T-helper 1 cell treated with Interleukin-12 subunit alpha and Interleukin-12 subunit beta and Interleukin-4 antibody, amounts not matched to agents 30 μg/mL and 1 μg/mL, for 36 hours (primary cell): ENCODE measurements around the gene LRFN4.

Experiments
- H3K27ac Mint-ChIP-seq: one replicate; pipeline ENCODE4 v1.8.0; 2021; ENCODE audit warnings: mild to moderate bottlenecking, mixed read lengths
- H3K27me3 Mint-ChIP-seq: one replicate; pipeline ENCODE4 v1.8.0; 2021; ENCODE audit warnings: low read depth, mixed read lengths
- H3K36me3 Mint-ChIP-seq: one replicate; pipeline ENCODE4 v1.8.0; 2021; ENCODE audit warnings: low read depth, mixed read lengths
- H3K4me1 Mint-ChIP-seq: one replicate; pipeline ENCODE4 v1.8.0; 2021; ENCODE audit warnings: low read depth, mixed read lengths
- H3K4me3 Mint-ChIP-seq: one replicate; pipeline ENCODE4 v1.8.0; 2021; ENCODE audit warnings: mild to moderate bottlenecking, moderate library complexity, mixed read lengths
- H3K9me3 Mint-ChIP-seq: one replicate; pipeline ENCODE4 v1.8.0; 2021; ENCODE audit warnings: mixed read lengths

The LRFN4 gene

GRCh38 chr11:66902486-66903177, 45.8 kb downstream of the LRFN4 start:
- Mint-ChIP-seq H3K9me3 (no peaks in the 10 kb centered on the region), H3K27ac (no peak overlapping the region), H3K4me3 (no peak overlapping the region), H3K27me3 (no peaks in the 10 kb centered on the region), H3K4me1 (no peaks in the 10 kb centered on the region), H3K36me3 (no peaks in the 10 kb centered on the region)

GRCh38 chr11:66904055-66904454, 47.2 kb downstream of the LRFN4 start:
- no peaks in the 10 kb centered on the region for H3K36me3 Mint-ChIP-seq
- H3K4me1 Mint-ChIP-seq: no peaks in the 10 kb centered on the region
- H3K9me3 Mint-ChIP-seq: no peaks in the 10 kb centered on the region
- no peak overlapping the region for H3K4me3 Mint-ChIP-seq
- H3K27me3 Mint-ChIP-seq: no peaks in the 10 kb centered on the region
- no peak overlapping the region for H3K27ac Mint-ChIP-seq

GRCh38 chr11:66904561-66904960, 47.7 kb downstream of the LRFN4 start:
- Mint-ChIP-seq H3K4me3 (no peak overlapping the region), H3K27ac (no peak overlapping the region)

GRCh38 chr11:66904981-66905521, 48.2 kb downstream of the LRFN4 start:
- Mint-ChIP-seq H3K4me3 (no peak overlapping the region), H3K27me3 (no peaks in the 10 kb centered on the region), H3K9me3 (no peaks in the 10 kb centered on the region), H3K4me1 (no peaks in the 10 kb centered on the region), H3K27ac (no peak overlapping the region), H3K36me3 (no peaks in the 10 kb centered on the region)

More at GRCh38 chr11:66904561-66904960, 47.7 kb downstream of the LRFN4 start:
- no peaks in the 10 kb centered on the region for H3K36me3 Mint-ChIP-seq
- H3K27me3 Mint-ChIP-seq: no peaks in the 10 kb centered on the region
- no peaks in the 10 kb centered on the region for H3K4me1 Mint-ChIP-seq
- no peaks in the 10 kb centered on the region for H3K9me3 Mint-ChIP-seq

GRCh38 chr11:66905631-66906030, 48.8 kb downstream of the LRFN4 start:
- no peaks in the 10 kb centered on the region for H3K9me3 Mint-ChIP-seq
- H3K4me1 Mint-ChIP-seq: no peaks in the 10 kb centered on the region
- H3K27me3 Mint-ChIP-seq: no peaks in the 10 kb centered on the region
- no peaks in the 10 kb centered on the region for H3K36me3 Mint-ChIP-seq
- no peak overlapping the region for H3K27ac Mint-ChIP-seq
- no peak overlapping the region for H3K4me3 Mint-ChIP-seq

- Mint-ChIP-seq H3K9me3 (no peaks in the 10 kb centered on the region), H3K4me1 (no peaks in the 10 kb centered on the region), H3K27ac (no peak overlapping the region), H3K36me3 (no peaks in the 10 kb centered on the region), H3K4me3 (no peak overlapping the region), H3K27me3 (no peaks in the 10 kb centered on the region)
Observed at GRCh38 chr11:66906061-66906733, 49.3 kb downstream of the LRFN4 start.

- Mint-ChIP-seq H3K36me3 (no peaks in the 10 kb centered on the region), H3K4me3 (no peak overlapping the region), H3K27me3 (no peaks in the 10 kb centered on the region), H3K27ac (no peak overlapping the region), H3K9me3 (no peaks in the 10 kb centered on the region), H3K4me1 (no peaks in the 10 kb centered on the region)
Observed at GRCh38 chr11:66907751-66908630, 51.1 kb downstream of the LRFN4 start.

- H3K4me3 Mint-ChIP-seq: no peak overlapping the region
- H3K9me3 Mint-ChIP-seq: no peaks in the 10 kb centered on the region
- H3K4me1 Mint-ChIP-seq: no peaks in the 10 kb centered on the region
- H3K27me3 Mint-ChIP-seq: no peaks in the 10 kb centered on the region
- H3K36me3 Mint-ChIP-seq: no peaks in the 10 kb centered on the region
- H3K27ac Mint-ChIP-seq: no peak overlapping the region
Observed at GRCh38 chr11:66909181-66909580, 52.3 kb downstream of the LRFN4 start.

GRCh38 chr11:66910016-66910415, 53.2 kb downstream of the LRFN4 start:
- Mint-ChIP-seq H3K27ac (no peak overlapping the region), H3K4me1 (no peaks in the 10 kb centered on the region), H3K27me3 (no peaks in the 10 kb centered on the region)

More at GRCh38 chr11:66910016-66910415, 53.2 kb downstream of the LRFN4 start:
- H3K36me3 Mint-ChIP-seq: no peaks in the 10 kb centered on the region
- no peaks in the 10 kb centered on the region for H3K9me3 Mint-ChIP-seq
- H3K4me3 Mint-ChIP-seq: no peak overlapping the region
